HepG2 (cell line): ENCODE results near the gene HOXA9. TPM values are rescaled to one million over a fixed set of nuclear protein-coding genes. Genes with fewer than 3 reads are reported as not detected.
A peak's percentile ranks its signal among the peaks of the same experiment; 100 is the strongest.

Source experiments
- ATAC-seq: fragments of 200-7000 bp; cut with Tn5 transposase; 3 replicates; pipeline ENCODE4 v1.9.1; 2020; ENCODE audit warnings: mild to moderate bottlenecking, moderate library complexity
- BruUV-seq: library from RNA; stranded (reverse); fragments of 400-500 nt; replicated peaks from 2 replicates; lab custom pipeline; 2021; lab: Mats Ljungman, UMichigan
- CTCF ChIA-PET: fragments of 300-600 bp; formaldehyde crosslinking; extraction: SDS; loops from one replicate; lab custom pipeline; 2021; ENCODE audit warnings: low total read pairs, inconsistent platforms, low intra/inter-chr PET ratio; lab: Yijun Ruan, JAX
- POLR2A ChIA-PET: fragments of 350-600 bp; sonication (Branson Sonifier 250); formaldehyde crosslinking; loops from one replicate; lab custom pipeline; 2020; ENCODE audit warnings: antibody characterized with exemption, inconsistent platforms; lab: Yijun Ruan, JAX
- DNase-seq: peaks from one replicate; pipeline ENCODE4 v3.0.0-alpha.2; 2015; ENCODE audit warnings: low spot score
- FAIRE-seq: peaks from 3 replicates; lab custom pipeline; 2011; peaks lifted over from hg19 to GRCh38; lab: Jason Lieb, UNC
- H2AFZ ChIP-seq: one replicate; pipeline ENCODE4 v1.6.1; 2011; ENCODE audit warnings: low read length, inconsistent platforms
- H3K27ac ChIP-seq: fragments of 300-600 bp; 3 replicates; pipeline ENCODE4 v1.8.0; 2011; ENCODE audit warnings: mixed run types, mild to moderate bottlenecking, mixed read lengths, low read length, inconsistent platforms; ENCODE audit not compliant: insufficient read depth; ENCODE audit errors: extremely low read length
- H3K27me3 ChIP-seq, 2 experiments: fragments of 200-600 bp in 1 of 2; 2 replicates in 1 of 2; 3 replicates in 1 of 2; pipeline versions ENCODE4 v1.6.0 to v1.8.0; 2011; ENCODE audit warnings: low read length in 2 of 2, mild to moderate bottlenecking in 2 of 2, moderate library complexity in 2 of 2, inconsistent platforms in 1 of 2; ENCODE audit not compliant: insufficient read depth in 2 of 2, control insufficient read depth in 1 of 2
- H3K36me3 ChIP-seq, 2 experiments: fragments of 200-600 bp in 1 of 2; replicated peaks in 1 of 2; 2 replicates in 1 of 2; 3 replicates in 1 of 2; pipeline versions ENCODE4 v1.5.1 to v1.8.0; 2011; ENCODE audit warnings: low read length in 2 of 2, inconsistent platforms in 1 of 2; ENCODE audit not compliant: insufficient read depth in 2 of 2, control insufficient read depth in 1 of 2
- H3K4me1 ChIP-seq: 2 replicates; pipeline ENCODE4 v1.5.1; 2012; ENCODE audit warnings: low read length, inconsistent platforms; ENCODE audit not compliant: insufficient read depth
- H3K4me2 ChIP-seq: 2 replicates; pipeline ENCODE4 v1.6.0; 2011; ENCODE audit warnings: low read depth, low read length, inconsistent platforms
- H3K4me3 ChIP-seq, 3 experiments: fragments of 200-600 bp in 1 of 3; sonication (generic), shearing (Covaris generic) in 1 of 3; replicated peaks in 1 of 3; 2 replicates each; pipeline ENCODE4 v1.5.1; 2011 to 2016; ENCODE audit warnings: low read length in 3 of 3, inconsistent platforms in 2 of 3, low read depth in 2 of 3, mild to moderate bottlenecking in 2 of 3, control low read depth in 1 of 3, mixed read lengths in 1 of 3; ENCODE audit not compliant: insufficient read depth in 1 of 3
- H3K79me2 ChIP-seq: one replicate; pipeline ENCODE4 v1.6.1; 2011; ENCODE audit warnings: low read length, inconsistent platforms; ENCODE audit not compliant: insufficient read depth
- H3K9ac ChIP-seq: 2 replicates; pipeline ENCODE4 v1.6.0; 2011; ENCODE audit warnings: mild to moderate bottlenecking, low read depth, low read length, inconsistent platforms; ENCODE audit not compliant: insufficient read depth
- H3K9me3 ChIP-seq: 2 replicates; pipeline ENCODE4 v1.5.1; 2012; ENCODE audit warnings: mild to moderate bottlenecking, low read length
- H4K20me1 ChIP-seq: 2 replicates; pipeline ENCODE4 v1.6.0; 2011; ENCODE audit warnings: inconsistent platforms, mild to moderate bottlenecking, low read length, moderate library complexity; ENCODE audit not compliant: insufficient read depth
- CBX2 ChIP-seq, 2 experiments: fragments of 200-600 bp in 1 of 2; sonication (generic); formaldehyde crosslinking in 1 of 2; IDR thresholded peaks; 2 replicates each; pipeline versions ENCODE4 v1.7.0 to v1.8.1; 2018 to 2022; ENCODE audit warnings: low read depth in 2 of 2, low read length in 1 of 2, mild to moderate bottlenecking in 1 of 2, missing genetic modification reagents in 1 of 2
- E2F5 ChIP-seq: sonication (generic); formaldehyde crosslinking; conservative IDR thresholded peaks from 2 replicates; pipeline ENCODE4 v1.4.0; 2020; ENCODE audit warnings: missing genetic modification reagents
- IKZF4 ChIP-seq: sonication (generic); formaldehyde crosslinking; IDR thresholded peaks from 2 replicates; pipeline ENCODE4 v1.5.1; 2020; ENCODE audit warnings: borderline replicate concordance, mild to moderate bottlenecking, low read depth, missing genetic modification reagents; ENCODE audit errors: not compliant biosample characterization
- RNF2 ChIP-seq: fragments of 450-650 bp; conservative IDR thresholded peaks from 2 replicates; pipeline ENCODE4 v1.6.1; 2016; ENCODE audit warnings: low read depth
- SKI ChIP-seq: fragments of 450-650 bp; IDR thresholded peaks from one replicate; pipeline ENCODE4 v1.6.1; 2018; ENCODE audit warnings: mild to moderate bottlenecking; ENCODE audit not compliant: partially characterized antibody
- WGBS: methylation state at CpG from one replicate; pipeline ENCODE4 v1.1.6; 2017; ENCODE audit warnings: low lambda C conversion rate; 5-methylcytosine and 5-hydroxymethylcytosine counted together
- in situ Hi-C: cut with HindIII; loops from 2 replicates; pipeline ENCODE4 v1.10.0; 2017; ENCODE audit warnings: low pct_unique_long_range_greater_than_20kb; ENCODE audit not compliant: extremely low pct_ligation_motif_present
- intact Hi-C: fragments of 100-400 bp; cut with micrococcal nuclease; formaldehyde crosslinking; loops from one replicate; pipeline ENCODE4 v1.10.0; 2022; ENCODE audit not compliant: unreplicated experiment
- polyA plus RNA-seq, 8 experiments: library from polyadenylated mRNA; depleted of rRNA in 3 of 8; stranded (reverse) in 7 of 8; unstranded in 1 of 8; fragments of >200 nt; fragmentation: Illumina TruSeq in 4 of 8; extraction: Trizol in 4 of 8; gene quantifications; 2 replicates each; pipeline versions ENCODE4 v1.2.1 to v1.2.3, GENCODE V29; 2011 to 2016; ENCODE audit warnings: low read depth in 4 of 8, missing spikeins in 1 of 8, mixed read lengths in 1 of 8; ENCODE audit not compliant: insufficient read depth in 1 of 8
- total RNA-seq, 5 experiments: library from RNA; depleted of rRNA; stranded (reverse); fragments of >200 nt; fragmentation: Illumina TruSeq; extraction: Trizol; gene quantifications; 2 replicates each; pipeline ENCODE4 v1.2.3, GENCODE V29; 2016; ENCODE audit warnings: low read depth in 1 of 5

The HOXA9 gene
- total and polyA plus RNA-seq, 2 of the 13 experiments (the other 11 are each of a cell fraction or from before 2014, with no cell fraction given), result not detected

GRCh38 chr7:27202018-27202861 is 36.9 kb upstream of the HOXA9 start:
- intact Hi-C loops (no loop called here), in situ Hi-C loops (loop anchor here (5.0 to 10.0 kb wide), 3 partner anchors 373 to 820 kb away; no protein-coding TSS in a partner anchor)
- FAIRE-seq (no peak), DNase-seq (no peak), ATAC-seq (no peak)
- Histone ChIP-seq H3K27me3 (peaks cover 17 to 83% of the 10 kb centered on the region in 2 experiments), H3K4me3 (no peak overlapping the region), H4K20me1 (peaks cover 3% of the 10 kb centered on the region; the same call in 1 of the 2 replicates), H3K27ac (no peak overlapping the region), H3K79me2 (no peaks in the 10 kb centered on the region), H3K4me1 (peaks cover 30% of the 10 kb centered on the region), H2AFZ (no peak overlapping the region), H3K9me3 (no peaks in the 10 kb centered on the region), H3K36me3 (no peaks in the 10 kb centered on the region), H3K4me2 (peak overlapping the region; percentile 80; the same call in 1 of the 2 replicates), H3K9ac (no peak overlapping the region)
- peak; percentile 75 for TF ChIP-seq SKI
- TF ChIP-seq RNF2, result peak; percentile 81
- TF ChIP-seq CBX2 (IDR thresholded peaks at IDR 0.05; ENCODE audit: low read depth, low read length), result 0 out of 2 replicates have a peak, but pooled peaks have one; percentile 63
- TF ChIP-seq CBX2 (CRISPR knock-in tag; IDR thresholded peaks at IDR 0.05; ENCODE audit: low read depth), result no peak
- TF ChIP-seq E2F5 (CRISPR knock-in tag), result no peak
- ChIA-PET POLR2A (no interaction called here), CTCF (no interaction called here)
- no TSS peak for BruUV-seq
- 53% methylated on average over 26 of the region's 30 CpGs for WGBS

- no peak for TF ChIP-seq IKZF4 (CRISPR knock-in tag)
- TF ChIP-seq, all 625 proteins: peak for 0
- in situ Hi-C loops, result loop anchor here (5.0 to 10.0 kb wide), 3 partner anchors 373 to 821 kb away; no protein-coding TSS in a partner anchor
- intact Hi-C loops, result no loop called here
- Histone ChIP-seq H3K4me1 (peaks cover 30% of the 10 kb centered on the region), H3K27me3 (peaks cover 17 to 86% of the 10 kb centered on the region in 2 experiments), H3K36me3 (no peaks in the 10 kb centered on the region), H3K9me3 (no peaks in the 10 kb centered on the region), H3K79me2 (no peaks in the 10 kb centered on the region), H3K4me3 (peak overlapping the region; percentile 30 to 69 (median 33); a peak in 5 of 6 replicates), H2AFZ (no peak overlapping the region), H4K20me1 (peaks cover 3% of the 10 kb centered on the region; the same call in 1 of the 2 replicates), H3K27ac (no peak overlapping the region), H3K4me2 (peak overlapping the region; percentile 80), H3K9ac (no peak overlapping the region)
- no TSS peak for BruUV-seq
- ChIA-PET POLR2A (interaction anchor here (0.6 kb wide), 1 partner anchor 78 kb away, joined by 4 read pairs; no protein-coding TSS in a partner anchor), CTCF (no interaction called here)
- FAIRE-seq (no peak), DNase-seq (no peak), ATAC-seq (peak; percentile 23)
- WGBS, result 9% methylated on average over 3 of the region's 4 CpGs
These were observed 36.3 kb upstream of the HOXA9 start for GRCh38 chr7:27201580-27202017.
